ENCODE measurements around the gene DACT3. TPM values are rescaled to one million over a fixed set of nuclear protein-coding genes. Genes with fewer than 3 reads are reported as not detected.

Gene DACT3
- total and polyA plus RNA-seq, 12 donors, result 3.9 to 29.3 (median 12.2) TPM

GRCh38 chr19:46620716-46621115, 40.3 kb downstream of the DACT3 start:
- DNase-seq, result no peak
- intact Hi-C loops (cut with DNase I), result no loop called here
- no peaks in the 10 kb centered on the region for H3K27me3 ChIP-seq
- peak overlapping the region in 7 of 10 donors; percentile 14 to 49 (median 45) for H3K4me3 ChIP-seq
- H3K36me3 ChIP-seq, result no peaks in the 10 kb centered on the region
- H3K4me1 ChIP-seq, result peaks cover 21 to 84% (median 75%) of the 10 kb centered on the region in 9 donors
- H3K27ac ChIP-seq, result peak overlapping the region in 9 of 10 donors; percentile 41 to 79 (median 69)
- no peak for TF ChIP-seq CTCF (IDR thresholded peaks at IDR 0.05)
- H3K9me3 ChIP-seq, result no peaks in the 10 kb centered on the region
- WGBS, 2 donors, result 52 to 58% methylated on average over 6 of the region's 6 CpGs
- peak in 1 of 8 donors; percentile 5 for ATAC-seq

- Histone ChIP-seq H3K27me3 (no peaks in the 10 kb centered on the region), H3K4me3 (peak overlapping the region in 1 of 10 donors; percentile 39), H3K36me3 (no peaks in the 10 kb centered on the region), H3K4me1 (peaks cover 21 to 79% (median 71%) of the 10 kb centered on the region in 9 donors), H3K27ac (peak overlapping the region in 9 of 10 donors; percentile 41 to 79 (median 69)), H3K9me3 (no peaks in the 10 kb centered on the region)
- no peak for DNase-seq
- TF ChIP-seq CTCF (IDR thresholded peaks at IDR 0.05), result no peak
- ATAC-seq, result no peak
- 90 to 93% methylated on average over 3 of the region's 3 CpGs for WGBS, 2 donors
- intact Hi-C loops (cut with DNase I), result no loop called here
Measured at GRCh38 chr19:46620267-46620666, 40.7 kb downstream of the DACT3 start.

GRCh38 chr19:46618670-46619231, 42.2 kb downstream of the DACT3 start:
- peaks cover 21 to 76% (median 65%) of the 10 kb centered on the region in 9 donors for H3K4me1 ChIP-seq
- WGBS, 2 donors, result 35 to 48% methylated on average over 9 of the region's 9 CpGs
- ATAC-seq, result peak in 7 of 8 donors; percentile 11 to 43 (median 24)

GRCh38 chr19:46617601-46618000, 43.4 kb downstream of the DACT3 start:
- Histone ChIP-seq H3K4me3 (no peak overlapping the region), H3K27me3 (no peaks in the 10 kb centered on the region), H3K4me1 (peaks cover 21 to 68% (median 61%) of the 10 kb centered on the region in 9 donors), H3K9me3 (no peaks in the 10 kb centered on the region), H3K36me3 (no peaks in the 10 kb centered on the region), H3K27ac (peak overlapping the region in 4 of 10 donors; percentile 3 to 43 (median 24))
- no peak for TF ChIP-seq CTCF (IDR thresholded peaks at IDR 0.05)
- no peak for DNase-seq
- 87 to 90% methylated on average over 6 of the region's 6 CpGs for WGBS, 2 donors
- ATAC-seq, result no peak
- intact Hi-C loops (cut with DNase I), result loop anchor here in 2 of 10 donors (1.0 to 5.0 kb wide), 2 partner anchors 44 to 45 kb away; partner anchors contain the start of gene DACT3 (in 2 of the 2)

More at GRCh38 chr19:46618670-46619231, 42.2 kb downstream of the DACT3 start:
- no peaks in the 10 kb centered on the region for H3K36me3 ChIP-seq
- H3K27me3 ChIP-seq, result no peaks in the 10 kb centered on the region
- TF ChIP-seq CTCF (IDR thresholded peaks at IDR 0.05), result no peak
- H3K9me3 ChIP-seq, result no peaks in the 10 kb centered on the region
- intact Hi-C loops (cut with DNase I), result loop anchor here in 1 of 10 donors (5.0 kb wide), 1 partner anchor 44 kb away; the partner anchor contains the start of gene DACT3
- H3K27ac ChIP-seq, result peak overlapping the region in 8 of 10 donors; percentile 5 to 74 (median 46)
- H3K4me3 ChIP-seq, result no peak overlapping the region
- no peak for DNase-seq

Data from heart right ventricle (tissue), 16 donors.